ENCODE measurements around the gene SAYSD1.

Gene SAYSD1

GRCh38 chr6:39056191-39056590, 58.8 kb downstream of the SAYSD1 start:
- DNase-seq = no peak

GRCh38 chr6:39055661-39056060, 59.3 kb downstream of the SAYSD1 start:
- no peak for DNase-seq

GRCh38 chr6:39054577-39055142, 60.3 kb downstream of the SAYSD1 start:
- no peak for DNase-seq

Data from activated naive CD4-positive, alpha-beta T cell treated with Interleukin-2 at 50 U/mL for 16 hours (primary cell).